ENCODE data around the gene SYT14.
"Not testable (repeated sequence)": the region's sequence is repeated elsewhere in the genome, so short reads cannot be mapped to it uniquely, and the experiment has no call there.

Gene SYT14

DNA sequence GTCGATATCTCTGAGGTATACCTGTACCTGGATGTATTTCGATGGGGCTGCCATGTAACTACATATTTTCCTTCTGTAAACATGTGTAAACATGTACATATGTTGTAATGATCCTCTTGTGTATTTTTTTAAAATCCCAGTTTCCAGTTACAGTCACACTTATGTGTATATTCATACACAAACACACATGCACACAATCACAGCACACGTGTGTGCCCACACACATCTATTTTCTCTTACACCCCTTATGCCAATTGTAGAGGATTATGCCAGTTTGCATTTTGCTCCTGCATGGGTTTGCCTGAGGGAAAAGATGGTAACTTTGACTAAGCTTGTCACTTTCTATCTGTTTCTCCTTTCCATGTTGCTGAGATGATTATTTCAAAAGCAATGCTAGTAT, 10.1 kb downstream of the SYT14 start:
- H3K4me3 ChIP-seq (ENCODE audit: low read depth, low read length) = no peak overlapping the region
- no peak for DNase-seq (ENCODE audit: low read depth)
- TF ChIP-seq, protein P1, sequence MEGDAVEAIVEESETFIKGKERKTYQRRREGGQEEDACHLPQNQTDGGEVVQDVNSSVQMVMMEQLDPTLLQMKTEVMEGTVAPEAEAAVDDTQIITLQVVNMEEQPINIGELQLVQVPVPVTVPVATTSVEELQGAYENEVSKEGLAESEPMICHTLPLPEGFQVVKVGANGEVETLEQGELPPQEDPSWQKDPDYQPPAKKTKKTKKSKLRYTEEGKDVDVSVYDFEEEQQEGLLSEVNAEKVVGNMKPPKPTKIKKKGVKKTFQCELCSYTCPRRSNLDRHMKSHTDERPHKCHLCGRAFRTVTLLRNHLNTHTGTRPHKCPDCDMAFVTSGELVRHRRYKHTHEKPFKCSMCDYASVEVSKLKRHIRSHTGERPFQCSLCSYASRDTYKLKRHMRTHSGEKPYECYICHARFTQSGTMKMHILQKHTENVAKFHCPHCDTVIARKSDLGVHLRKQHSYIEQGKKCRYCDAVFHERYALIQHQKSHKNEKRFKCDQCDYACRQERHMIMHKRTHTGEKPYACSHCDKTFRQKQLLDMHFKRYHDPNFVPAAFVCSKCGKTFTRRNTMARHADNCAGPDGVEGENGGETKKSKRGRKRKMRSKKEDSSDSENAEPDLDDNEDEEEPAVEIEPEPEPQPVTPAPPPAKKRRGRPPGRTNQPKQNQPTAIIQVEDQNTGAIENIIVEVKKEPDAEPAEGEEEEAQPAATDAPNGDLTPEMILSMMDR (IDR thresholded peaks at IDR 0.05; ENCODE audit: insufficient read depth, low read depth, low read length, missing control alignments) = no peak

- TF ChIP-seq, protein P1 (IDR thresholded peaks at IDR 0.05; ENCODE audit: insufficient read depth, low read depth, low read length, missing control alignments) = no peak
- no peak overlapping the region for H3K4me3 ChIP-seq (ENCODE audit: low read depth, low read length)
- no peak for DNase-seq (ENCODE audit: low read depth)
Measured at GRCh38 chr1:209956116-209956515, 18.1 kb downstream of the SYT14 start.

- TF ChIP-seq, protein P1 (IDR thresholded peaks at IDR 0.05; ENCODE audit: insufficient read depth, low read depth, low read length, missing control alignments) = no peak
Measured at GRCh38 chr1:209959623-209960022, 21.6 kb downstream of the SYT14 start.

DNA sequence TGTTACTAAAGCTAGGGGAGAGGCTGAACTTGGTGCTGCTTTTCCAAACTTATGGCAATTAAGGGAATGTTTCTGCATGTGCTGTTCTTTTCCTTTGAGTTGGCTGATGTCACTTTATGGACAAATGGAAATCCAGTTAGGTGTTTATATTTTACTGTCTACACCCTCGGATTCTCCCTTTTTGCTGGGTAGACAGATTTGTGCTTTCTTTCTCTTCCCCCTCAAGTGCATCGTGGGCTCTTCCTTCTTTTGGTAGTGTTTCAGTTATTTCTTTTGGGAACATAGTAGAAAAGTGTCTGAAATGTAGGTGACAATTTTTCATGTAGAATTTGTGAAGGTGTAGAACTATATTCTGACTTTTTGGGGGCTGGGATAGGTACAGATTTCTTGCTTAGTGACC, 22.9 kb downstream of the SYT14 start:
- DNase-seq (ENCODE audit: low read depth) = no peak

More at GRCh38 chr1:209959623-209960022, 21.6 kb downstream of the SYT14 start:
- H3K4me3 ChIP-seq (ENCODE audit: low read depth, low read length) = no peak overlapping the region
- no peak for DNase-seq (ENCODE audit: low read depth)

DNA sequence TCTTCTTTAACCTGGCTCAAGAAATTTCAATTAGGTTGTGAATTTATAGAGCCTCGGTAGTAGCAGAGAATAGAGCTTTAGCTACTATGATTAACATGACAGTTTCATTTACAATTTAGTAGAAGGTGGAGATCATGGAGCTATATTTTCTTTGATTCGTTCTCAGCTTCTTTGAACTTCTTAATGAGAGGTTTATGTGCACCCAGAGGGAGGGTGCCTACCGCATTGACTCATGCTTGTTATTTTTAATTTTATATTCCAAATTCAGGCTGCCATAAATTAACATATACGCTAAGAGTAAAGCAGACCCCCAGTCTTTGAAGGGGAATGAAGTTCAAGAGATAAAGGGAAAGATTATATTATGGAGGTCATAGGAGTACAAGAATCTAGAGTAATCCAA, 24.4 kb downstream of the SYT14 start:
- no peak overlapping the region for H3K4me3 ChIP-seq (ENCODE audit: low read depth, low read length)
- no peak for DNase-seq (ENCODE audit: low read depth)
- TF ChIP-seq, protein P1 (IDR thresholded peaks at IDR 0.05; ENCODE audit: insufficient read depth, low read depth, low read length, missing control alignments) = no peak

More for the DNA sequence above, 22.9 kb downstream of the SYT14 start:
- TF ChIP-seq, protein P1 (IDR thresholded peaks at IDR 0.05; ENCODE audit: insufficient read depth, low read depth, low read length, missing control alignments) = no peak
- no peak overlapping the region for H3K4me3 ChIP-seq (ENCODE audit: low read depth, low read length)

- no peak for DNase-seq (ENCODE audit: low read depth)
- TF ChIP-seq, protein P1 (IDR thresholded peaks at IDR 0.05; ENCODE audit: insufficient read depth, low read depth, low read length, missing control alignments) = no peak
- no peak overlapping the region for H3K4me3 ChIP-seq (ENCODE audit: low read depth, low read length)
Measured at GRCh38 chr1:209962856-209963255, 24.8 kb downstream of the SYT14 start.

GRCh38 chr1:209965996-209966395, 28.0 kb downstream of the SYT14 start:
- TF ChIP-seq, protein P1 (IDR thresholded peaks at IDR 0.05; ENCODE audit: insufficient read depth, low read depth, low read length, missing control alignments) = no peak
- no peak overlapping the region for H3K4me3 ChIP-seq (ENCODE audit: low read depth, low read length)
- no peak for DNase-seq (ENCODE audit: low read depth)

DNA sequence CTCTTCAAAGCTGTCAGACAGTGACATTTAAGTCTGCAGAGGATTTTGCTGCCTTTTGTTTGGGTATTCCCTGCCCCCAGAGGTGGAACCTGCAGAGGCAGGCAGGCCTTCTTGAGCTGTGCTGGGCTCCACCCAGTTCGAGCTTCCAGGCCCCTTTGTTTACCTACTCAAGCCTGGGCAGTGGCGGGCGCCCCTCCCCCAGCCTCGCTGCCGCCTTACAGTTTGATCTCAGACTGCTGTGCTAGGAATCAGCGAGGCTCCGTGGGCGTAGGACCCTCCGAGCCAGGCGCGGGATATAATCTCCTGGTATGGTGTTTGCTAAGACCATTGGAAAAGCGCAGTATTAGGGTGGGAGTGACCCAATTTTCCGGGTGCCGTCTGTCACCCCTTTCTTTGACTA, 40.7 kb downstream of the SYT14 start:
- H3K4me3 ChIP-seq (ENCODE audit: low read depth, low read length); DNase-seq (ENCODE audit: low read depth): not testable (repeated sequence)

Measured in GM12865 (cell line).